Measurements from ENCODE around the gene TPCN2.

DNA sequence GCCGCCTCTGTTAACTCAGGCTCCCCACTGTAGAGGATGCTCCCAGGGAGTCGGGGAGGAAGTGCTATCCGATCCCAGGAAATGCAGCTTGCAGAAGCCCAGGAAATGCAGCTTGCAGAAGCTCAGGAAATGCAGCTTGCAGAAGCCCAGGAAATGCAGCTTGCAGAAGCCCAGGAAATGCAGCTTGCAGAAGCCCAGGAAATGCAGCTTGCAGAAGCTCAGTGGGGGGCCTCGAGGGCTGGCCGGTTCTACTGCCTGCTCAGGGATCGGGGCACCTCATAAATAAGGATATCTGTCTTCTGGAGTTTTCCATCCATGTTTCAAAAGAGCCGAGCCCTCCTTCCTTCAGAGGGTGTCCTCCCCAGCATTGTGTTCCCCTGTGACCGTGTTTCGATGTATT lies 81.9 kb downstream of the TPCN2 start:
- TF ChIP-seq, protein P1, sequence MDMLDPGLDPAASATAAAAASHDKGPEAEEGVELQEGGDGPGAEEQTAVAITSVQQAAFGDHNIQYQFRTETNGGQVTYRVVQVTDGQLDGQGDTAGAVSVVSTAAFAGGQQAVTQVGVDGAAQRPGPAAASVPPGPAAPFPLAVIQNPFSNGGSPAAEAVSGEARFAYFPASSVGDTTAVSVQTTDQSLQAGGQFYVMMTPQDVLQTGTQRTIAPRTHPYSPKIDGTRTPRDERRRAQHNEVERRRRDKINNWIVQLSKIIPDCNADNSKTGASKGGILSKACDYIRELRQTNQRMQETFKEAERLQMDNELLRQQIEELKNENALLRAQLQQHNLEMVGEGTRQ (CRISPR knock-in tag; IDR thresholded peaks at IDR 0.05), result no peak
- TF ChIP-seq ILF3 (IDR thresholded peaks at IDR 0.05; ENCODE audit: borderline replicate concordance), result no peak
- no peak for TF ChIP-seq FOXA1 (IDR thresholded peaks at IDR 0.05; ENCODE audit: borderline replicate concordance)
- no peak for TF ChIP-seq EP300 (IDR thresholded peaks at IDR 0.05; ENCODE audit: low read length)
- no peak for TF ChIP-seq ZBTB8A (IDR thresholded peaks at IDR 0.05; ENCODE audit: partially characterized antibody)
- TF ChIP-seq YY1 (IDR thresholded peaks at IDR 0.05; ENCODE audit: borderline replicate concordance in 1 of 3, control insufficient read depth in 1 of 3, extremely low read depth in 1 of 3, insufficient read depth in 3 of 3, insufficient read length in 1 of 3, insufficient replicate concordance in 2 of 3, low read depth in 1 of 3, low read length in 2 of 3), result no peak
- TF ChIP-seq NFRKB (IDR thresholded peaks at IDR 0.05; ENCODE audit: low read depth), result no peak
- TF ChIP-seq, protein P2, sequence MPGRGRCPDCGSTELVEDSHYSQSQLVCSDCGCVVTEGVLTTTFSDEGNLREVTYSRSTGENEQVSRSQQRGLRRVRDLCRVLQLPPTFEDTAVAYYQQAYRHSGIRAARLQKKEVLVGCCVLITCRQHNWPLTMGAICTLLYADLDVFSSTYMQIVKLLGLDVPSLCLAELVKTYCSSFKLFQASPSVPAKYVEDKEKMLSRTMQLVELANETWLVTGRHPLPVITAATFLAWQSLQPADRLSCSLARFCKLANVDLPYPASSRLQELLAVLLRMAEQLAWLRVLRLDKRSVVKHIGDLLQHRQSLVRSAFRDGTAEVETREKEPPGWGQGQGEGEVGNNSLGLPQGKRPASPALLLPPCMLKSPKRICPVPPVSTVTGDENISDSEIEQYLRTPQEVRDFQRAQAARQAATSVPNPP (IDR thresholded peaks at IDR 0.05; ENCODE audit: borderline replicate concordance, insufficient read depth, insufficient read length), result no peak
- no peak for TF ChIP-seq EZH2 (IDR thresholded peaks at IDR 0.05; ENCODE audit: borderline replicate concordance, low read depth, low read length)
- no peak for TF ChIP-seq SMC3 (conservative IDR thresholded peaks at IDR 0.05; ENCODE audit: insufficient read depth, low read depth, low read length)
- TF ChIP-seq, protein P3, sequence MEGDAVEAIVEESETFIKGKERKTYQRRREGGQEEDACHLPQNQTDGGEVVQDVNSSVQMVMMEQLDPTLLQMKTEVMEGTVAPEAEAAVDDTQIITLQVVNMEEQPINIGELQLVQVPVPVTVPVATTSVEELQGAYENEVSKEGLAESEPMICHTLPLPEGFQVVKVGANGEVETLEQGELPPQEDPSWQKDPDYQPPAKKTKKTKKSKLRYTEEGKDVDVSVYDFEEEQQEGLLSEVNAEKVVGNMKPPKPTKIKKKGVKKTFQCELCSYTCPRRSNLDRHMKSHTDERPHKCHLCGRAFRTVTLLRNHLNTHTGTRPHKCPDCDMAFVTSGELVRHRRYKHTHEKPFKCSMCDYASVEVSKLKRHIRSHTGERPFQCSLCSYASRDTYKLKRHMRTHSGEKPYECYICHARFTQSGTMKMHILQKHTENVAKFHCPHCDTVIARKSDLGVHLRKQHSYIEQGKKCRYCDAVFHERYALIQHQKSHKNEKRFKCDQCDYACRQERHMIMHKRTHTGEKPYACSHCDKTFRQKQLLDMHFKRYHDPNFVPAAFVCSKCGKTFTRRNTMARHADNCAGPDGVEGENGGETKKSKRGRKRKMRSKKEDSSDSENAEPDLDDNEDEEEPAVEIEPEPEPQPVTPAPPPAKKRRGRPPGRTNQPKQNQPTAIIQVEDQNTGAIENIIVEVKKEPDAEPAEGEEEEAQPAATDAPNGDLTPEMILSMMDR (IDR thresholded peaks at IDR 0.05 in 2 of 3, conservative IDR thresholded peaks at IDR 0.05 in 1 of 3; ENCODE audit: insufficient read depth in 2 of 3, low read depth in 1 of 3, low read length in 3 of 3), result no peak
- TF ChIP-seq ZC3H11A (IDR thresholded peaks at IDR 0.05; ENCODE audit: low read depth, low read length), result no peak
- TF ChIP-seq, protein P4, sequence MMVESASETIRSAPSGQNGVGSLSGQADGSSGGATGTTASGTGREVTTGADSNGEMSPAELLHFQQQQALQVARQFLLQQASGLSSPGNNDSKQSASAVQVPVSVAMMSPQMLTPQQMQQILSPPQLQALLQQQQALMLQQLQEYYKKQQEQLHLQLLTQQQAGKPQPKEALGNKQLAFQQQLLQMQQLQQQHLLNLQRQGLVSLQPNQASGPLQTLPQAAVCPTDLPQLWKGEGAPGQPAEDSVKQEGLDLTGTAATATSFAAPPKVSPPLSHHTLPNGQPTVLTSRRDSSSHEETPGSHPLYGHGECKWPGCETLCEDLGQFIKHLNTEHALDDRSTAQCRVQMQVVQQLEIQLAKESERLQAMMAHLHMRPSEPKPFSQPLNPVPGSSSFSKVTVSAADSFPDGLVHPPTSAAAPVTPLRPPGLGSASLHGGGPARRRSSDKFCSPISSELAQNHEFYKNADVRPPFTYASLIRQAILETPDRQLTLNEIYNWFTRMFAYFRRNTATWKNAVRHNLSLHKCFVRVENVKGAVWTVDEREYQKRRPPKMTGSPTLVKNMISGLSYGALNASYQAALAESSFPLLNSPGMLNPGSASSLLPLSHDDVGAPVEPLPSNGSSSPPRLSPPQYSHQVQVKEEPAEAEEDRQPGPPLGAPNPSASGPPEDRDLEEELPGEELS (CRISPR knock-in tag; IDR thresholded peaks at IDR 0.05; ENCODE audit: borderline replicate concordance), result no peak

All from K562 (cell line).